ENCODE results near the gene GPN2. TPM values are rescaled to one million over a fixed set of nuclear protein-coding genes. Genes with fewer than 3 reads are reported as not detected.

The GPN2 gene
- total and polyA plus RNA-seq, 2 donors (not counting 3 experiments of a cell fraction or from before 2014, with no cell fraction given): 21.9 to 37.4 TPM

DNA sequence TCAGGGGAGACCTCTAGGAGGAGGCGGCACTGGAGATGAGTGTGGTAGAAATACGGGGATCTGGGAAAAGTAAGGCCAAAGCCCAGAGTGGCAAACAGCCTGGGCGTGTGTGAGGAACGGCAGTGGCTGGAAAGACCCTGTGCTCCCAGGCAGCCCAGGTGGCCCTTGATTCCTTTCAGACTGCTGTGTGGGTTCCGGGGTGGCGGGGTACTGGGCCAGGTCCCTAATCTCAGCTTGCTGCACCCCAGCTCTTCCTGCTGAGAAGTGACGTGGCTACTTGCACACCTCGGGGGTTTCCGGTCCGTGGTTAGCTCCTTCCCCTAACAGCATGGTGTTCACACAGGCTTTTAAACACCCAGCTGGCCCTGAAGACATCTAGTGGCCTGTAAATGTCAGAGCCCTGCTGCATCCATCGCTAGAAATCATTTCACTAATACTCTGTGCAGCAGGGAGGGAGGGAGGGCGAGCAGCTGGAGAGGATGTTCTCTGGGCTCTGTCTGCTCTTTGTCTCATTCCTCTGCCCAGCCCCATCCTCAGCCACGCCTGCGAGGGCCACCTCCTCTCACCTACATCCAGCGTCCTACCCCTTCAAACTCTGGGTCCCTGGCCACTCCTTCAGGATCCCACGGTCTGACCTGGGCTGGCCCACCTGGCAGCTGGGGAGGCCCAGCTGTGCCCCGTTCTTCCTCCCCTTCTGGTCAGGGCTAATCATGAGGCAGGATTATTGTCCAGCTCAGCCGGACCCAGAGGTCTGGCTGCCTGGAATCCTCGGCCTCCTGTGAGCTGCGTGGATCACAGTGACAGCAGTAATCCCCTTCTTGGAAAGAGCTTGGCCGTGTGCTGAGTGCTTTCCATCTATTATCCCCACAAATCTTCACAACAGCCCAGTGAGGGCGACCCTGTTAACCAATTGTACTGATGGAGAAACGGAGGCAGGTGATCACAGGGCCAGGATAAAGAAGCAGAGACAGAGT is 56.4 kb downstream of the GPN2 start:
- dilution Hi-C loops (cut with MboI; ENCODE audit: extremely low pct_ligation_motif_present, low sequenced_read_pairs): no loop called here
- Histone ChIP-seq H3K4me1 (ENCODE audit: control insufficient read depth, extremely low read depth, insufficient read depth, low read length) (no peaks in the 10 kb centered on the region), H3K9me1 (replicated peaks; ENCODE audit: control insufficient read depth, extremely low read depth, insufficient read depth, low read length) (no peaks in the 10 kb centered on the region), H3K9ac (replicated peaks; ENCODE audit: extremely low read depth, insufficient read depth, low read length) (no peak overlapping the region), H3K27me3 (ENCODE audit: control insufficient read depth in 2 of 2, insufficient read depth in 2 of 2, low read length in 2 of 2) (no peaks in the 10 kb centered on the region), H3K4me3 (replicated peaks in 1 of 3; ENCODE audit: insufficient read depth in 1 of 3, low read depth in 1 of 3, low read length in 3 of 3) (no peak overlapping the region), H3K79me2 (ENCODE audit: control insufficient read depth, insufficient read depth, low read length) (peaks cover 11% of the 10 kb centered on the region), H3K4me2 (ENCODE audit: insufficient read depth, low read length) (no peak overlapping the region), H3K9me3 (replicated peaks; ENCODE audit: control insufficient read depth, insufficient read depth, low read length) (no peaks in the 10 kb centered on the region), H3K36me3 (ENCODE audit: control insufficient read depth in 2 of 2, extremely low read depth in 1 of 2, insufficient read depth in 2 of 2, low read length in 2 of 2) (peaks cover 2 to 34% of the 10 kb centered on the region in 2 experiments), H3K27ac (ENCODE audit: insufficient read depth, low read depth, low read length) (no peak overlapping the region), H2AFZ (ENCODE audit: low read depth, low read length) (no peak overlapping the region), H4K20me1 (replicated peaks; ENCODE audit: control insufficient read depth, extremely low read depth, insufficient read depth, low read length) (no peaks in the 10 kb centered on the region)
- POLR2A ChIA-PET: no interaction called here
- CTCF ChIA-PET: no interaction called here
- FAIRE-seq (no peak), DNase-seq (ENCODE audit: low read depth, low spot score) (no peak)
- TF ChIP-seq MYC (IDR thresholded peaks at IDR 0.05; ENCODE audit: low read depth, low read length): no peak
- no peak for TF ChIP-seq POLR2AphosphoS5 (IDR thresholded peaks at IDR 0.05; ENCODE audit: insufficient read depth, low read depth, low read length)
- no peak for TF ChIP-seq GATA2 (IDR thresholded peaks at IDR 0.05; ENCODE audit: insufficient read depth, insufficient read length, low read depth, low read length)
- TF ChIP-seq, protein P1, sequence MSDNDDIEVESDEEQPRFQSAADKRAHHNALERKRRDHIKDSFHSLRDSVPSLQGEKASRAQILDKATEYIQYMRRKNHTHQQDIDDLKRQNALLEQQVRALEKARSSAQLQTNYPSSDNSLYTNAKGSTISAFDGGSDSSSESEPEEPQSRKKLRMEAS (IDR thresholded peaks at IDR 0.05; ENCODE audit: insufficient read depth, insufficient read length): no peak
- no peak for TF ChIP-seq FOS (IDR thresholded peaks at IDR 0.05; ENCODE audit: borderline replicate concordance, insufficient read depth, low read length)
- TF ChIP-seq POLR2A (IDR thresholded peaks at IDR 0.05; ENCODE audit: low read depth, low read length): no peak
- no peak for TF ChIP-seq JUN (IDR thresholded peaks at IDR 0.05; ENCODE audit: borderline replicate concordance, insufficient read depth, insufficient read length, low read depth)
- TF ChIP-seq EZH2 (IDR thresholded peaks at IDR 0.05; ENCODE audit: borderline replicate concordance, low read depth, low read length, severe bottlenecking): no peak
- TF ChIP-seq, protein P2, sequence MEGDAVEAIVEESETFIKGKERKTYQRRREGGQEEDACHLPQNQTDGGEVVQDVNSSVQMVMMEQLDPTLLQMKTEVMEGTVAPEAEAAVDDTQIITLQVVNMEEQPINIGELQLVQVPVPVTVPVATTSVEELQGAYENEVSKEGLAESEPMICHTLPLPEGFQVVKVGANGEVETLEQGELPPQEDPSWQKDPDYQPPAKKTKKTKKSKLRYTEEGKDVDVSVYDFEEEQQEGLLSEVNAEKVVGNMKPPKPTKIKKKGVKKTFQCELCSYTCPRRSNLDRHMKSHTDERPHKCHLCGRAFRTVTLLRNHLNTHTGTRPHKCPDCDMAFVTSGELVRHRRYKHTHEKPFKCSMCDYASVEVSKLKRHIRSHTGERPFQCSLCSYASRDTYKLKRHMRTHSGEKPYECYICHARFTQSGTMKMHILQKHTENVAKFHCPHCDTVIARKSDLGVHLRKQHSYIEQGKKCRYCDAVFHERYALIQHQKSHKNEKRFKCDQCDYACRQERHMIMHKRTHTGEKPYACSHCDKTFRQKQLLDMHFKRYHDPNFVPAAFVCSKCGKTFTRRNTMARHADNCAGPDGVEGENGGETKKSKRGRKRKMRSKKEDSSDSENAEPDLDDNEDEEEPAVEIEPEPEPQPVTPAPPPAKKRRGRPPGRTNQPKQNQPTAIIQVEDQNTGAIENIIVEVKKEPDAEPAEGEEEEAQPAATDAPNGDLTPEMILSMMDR (IDR thresholded peaks at IDR 0.05; ENCODE audit: extremely low read depth in 1 of 2, insufficient read depth in 1 of 2, low read depth in 1 of 2, low read length in 2 of 2): no peak
- no TSS peak for BruUV-seq (replicated peaks)
- intact Hi-C loops (cut with micrococcal nuclease): no loop called here

All from endothelial cell of umbilical vein (primary cell).